ENCODE results near the gene UQCR10. TPM values are rescaled to one million over a fixed set of nuclear protein-coding genes. Genes with fewer than 3 reads are reported as not detected.

UQCR10 gene
- total and polyA plus RNA-seq, 2 donors from 2014 or later = 78.7 to 479 TPM

- DNase-seq (no peak), FAIRE-seq (no peak)
- Histone ChIP-seq H3K9ac (ENCODE audit: low read length in 3 of 3) (no peak overlapping the region), H3K4me1 (ENCODE audit: control insufficient read depth in 2 of 3, insufficient read depth in 2 of 3, low read depth in 1 of 3, low read length in 3 of 3) (no peaks in the 10 kb centered on the region), H3K9me3 (ENCODE audit: control insufficient read depth in 2 of 3, insufficient read depth in 1 of 3, low read length in 3 of 3) (no peaks in the 10 kb centered on the region), H3K27me3 (ENCODE audit: control insufficient read depth, insufficient read depth, low read length) (no peaks in the 10 kb centered on the region), H3K4me3 (ENCODE audit: low read length in 3 of 3) (no peak overlapping the region), H3K27ac (ENCODE audit: low read depth in 2 of 2, low read length in 2 of 2) (no peak overlapping the region), H3K36me3 (ENCODE audit: control insufficient read depth in 2 of 3, insufficient read depth in 3 of 3, low read length in 3 of 3) (peaks cover 2 to 42% (median 26%) of the 10 kb centered on the region in 3 donors)
- intact Hi-C loops (cut with DNase I) = no loop called here
- TF ChIP-seq CTCF (IDR thresholded peaks at IDR 0.05; ENCODE audit: borderline replicate concordance, extremely low read depth, insufficient read depth) = no peak
These were observed 22.9 kb downstream of the UQCR10 start for GRCh38 chr22:29790061-29790460.

GRCh38 chr22:29793396-29793795 lies 26.2 kb downstream of the UQCR10 start:
- H3K36me3 ChIP-seq (ENCODE audit: control insufficient read depth in 2 of 3, insufficient read depth in 3 of 3, low read length in 3 of 3) = peaks cover 2 to 41% (median 38%) of the 10 kb centered on the region in 3 donors
- H3K4me3 ChIP-seq (ENCODE audit: low read length in 3 of 3) = no peak overlapping the region
- no peak for FAIRE-seq

GRCh38 chr22:29795663-29796062 lies 28.5 kb downstream of the UQCR10 start:
- Histone ChIP-seq H3K4me1 (ENCODE audit: control insufficient read depth in 2 of 3, insufficient read depth in 2 of 3, low read depth in 1 of 3, low read length in 3 of 3) (peaks cover 0 to 7% (median 0%) of the 10 kb centered on the region in 3 donors), H3K9ac (ENCODE audit: low read length in 3 of 3) (no peak overlapping the region), H3K4me3 (ENCODE audit: low read length in 3 of 3) (no peak overlapping the region), H3K27me3 (ENCODE audit: control insufficient read depth, insufficient read depth, low read length) (no peaks in the 10 kb centered on the region), H3K27ac (ENCODE audit: low read depth in 2 of 2, low read length in 2 of 2) (no peak overlapping the region), H3K36me3 (ENCODE audit: control insufficient read depth in 2 of 3, insufficient read depth in 3 of 3, low read length in 3 of 3) (peaks cover 0 to 41% (median 41%) of the 10 kb centered on the region in 3 donors), H3K9me3 (ENCODE audit: control insufficient read depth in 2 of 3, insufficient read depth in 1 of 3, low read length in 3 of 3) (no peaks in the 10 kb centered on the region)
- FAIRE-seq (no peak), DNase-seq (no peak)
- intact Hi-C loops (cut with DNase I) = no loop called here
- no peak for TF ChIP-seq CTCF (IDR thresholded peaks at IDR 0.05; ENCODE audit: borderline replicate concordance, extremely low read depth, insufficient read depth)

More at GRCh38 chr22:29793396-29793795, 26.2 kb downstream of the UQCR10 start:
- Histone ChIP-seq H3K27me3 (ENCODE audit: control insufficient read depth, insufficient read depth, low read length) (no peaks in the 10 kb centered on the region), H3K27ac (ENCODE audit: low read depth in 2 of 2, low read length in 2 of 2) (no peak overlapping the region), H3K9ac (ENCODE audit: low read length in 3 of 3) (no peak overlapping the region), H3K9me3 (ENCODE audit: control insufficient read depth in 2 of 3, insufficient read depth in 1 of 3, low read length in 3 of 3) (no peaks in the 10 kb centered on the region), H3K4me1 (ENCODE audit: control insufficient read depth in 2 of 3, insufficient read depth in 2 of 3, low read depth in 1 of 3, low read length in 3 of 3) (peaks cover 0 to 1% (median 0%) of the 10 kb centered on the region in 3 donors)
- no peak for DNase-seq
- intact Hi-C loops (cut with DNase I) = no loop called here
- TF ChIP-seq CTCF (IDR thresholded peaks at IDR 0.05; ENCODE audit: borderline replicate concordance, extremely low read depth, insufficient read depth) = no peak

- no peaks in the 10 kb centered on the region for H3K9me3 ChIP-seq (ENCODE audit: control insufficient read depth in 2 of 3, insufficient read depth in 1 of 3, low read length in 3 of 3)
- H3K36me3 ChIP-seq (ENCODE audit: control insufficient read depth in 2 of 3, insufficient read depth in 3 of 3, low read length in 3 of 3) = peaks cover 0 to 49% (median 45%) of the 10 kb centered on the region in 3 donors
- no peak overlapping the region for H3K4me3 ChIP-seq (ENCODE audit: low read length in 3 of 3)
- H3K27ac ChIP-seq (ENCODE audit: low read depth in 2 of 2, low read length in 2 of 2) = no peak overlapping the region
- intact Hi-C loops (cut with DNase I) = no loop called here
- no peak for TF ChIP-seq CTCF (IDR thresholded peaks at IDR 0.05; ENCODE audit: borderline replicate concordance, extremely low read depth, insufficient read depth)
- FAIRE-seq (no peak), DNase-seq (no peak)
- no peak overlapping the region for H3K9ac ChIP-seq (ENCODE audit: low read length in 3 of 3)
- peaks cover 0 to 7% (median 0%) of the 10 kb centered on the region in 3 donors for H3K4me1 ChIP-seq (ENCODE audit: control insufficient read depth in 2 of 3, insufficient read depth in 2 of 3, low read depth in 1 of 3, low read length in 3 of 3)
- H3K27me3 ChIP-seq (ENCODE audit: control insufficient read depth, insufficient read depth, low read length) = no peaks in the 10 kb centered on the region
These were observed 30.2 kb downstream of the UQCR10 start for GRCh38 chr22:29797351-29797750.
